Skin epidermis (tissue), 12 donors: Measurements from ENCODE around the gene EXOC1.
"Not testable (repeated sequence)": the region's sequence is repeated elsewhere in the genome, so short reads cannot be mapped to it uniquely, and the experiment has no call there.

Experiments
- H3K27ac ChIP-seq, 21 experiments: fragments of 200-600 bp; sonication (generic) in 11 of 21; one replicate each; pipeline ENCODE4 v1.5.0; 2020; ENCODE audit warnings: mild to moderate bottlenecking in 3 of 21, inconsistent platforms in 2 of 21, moderate library complexity in 2 of 21
- H3K4me3 ChIP-seq, 7 experiments: fragments of 200-600 bp; sonication (generic) in 2 of 7; one replicate each; pipeline ENCODE4 v1.5.0; 2020; ENCODE audit warnings: inconsistent platforms in 2 of 7, mild to moderate bottlenecking in 2 of 7, moderate library complexity in 1 of 7

Gene EXOC1

GRCh38 chr4:55842312-55842711, 11.1 kb upstream of the EXOC1 start:
- not testable (repeated sequence) for H3K27ac ChIP-seq, H3K4me3 ChIP-seq

- no peak overlapping the region for H3K4me3 ChIP-seq
- H3K27ac ChIP-seq: no peak overlapping the region
Measured at GRCh38 chr4:55849724-55850123, 3.7 kb upstream of the EXOC1 start.

GRCh38 chr4:55851885-55852284, 1.6 kb upstream of the EXOC1 start:
- Histone ChIP-seq H3K27ac (peak overlapping the region in 12 of 21 experiments; percentile 30 to 94 (median 53)), H3K4me3 (no peak overlapping the region)

GRCh38 chr4:55854129-55854528, 681 bp downstream of the EXOC1 start:
- Histone ChIP-seq H3K27ac (peak overlapping the region; percentile 54 to 95 (median 91)), H3K4me3 (peak overlapping the region; percentile 74 to 96 (median 88))

- Histone ChIP-seq H3K27ac (no peak overlapping the region), H3K4me3 (no peak overlapping the region)
Measured at GRCh38 chr4:55857586-55857985, 4.1 kb downstream of the EXOC1 start.

- no peak overlapping the region for H3K4me3 ChIP-seq
Measured at GRCh38 chr4:55859711-55860110, 6.3 kb downstream of the EXOC1 start.

GRCh38 chr4:55864577-55865223, 11.3 kb downstream of the EXOC1 start:
- Histone ChIP-seq H3K4me3 (no peak overlapping the region), H3K27ac (peak overlapping the region in 7 of 21 experiments; percentile 4 to 81 (median 59))

More at GRCh38 chr4:55859711-55860110, 6.3 kb downstream of the EXOC1 start:
- no peak overlapping the region for H3K27ac ChIP-seq

GRCh38 chr4:55865228-55865806, 11.9 kb downstream of the EXOC1 start:
- Histone ChIP-seq H3K27ac (peak overlapping the region in 12 of 21 experiments; percentile 4 to 81 (median 54)), H3K4me3 (no peak overlapping the region)

GRCh38 chr4:55866290-55866907, 13.0 kb downstream of the EXOC1 start:
- H3K27ac ChIP-seq: peak overlapping the region in 12 of 21 experiments; percentile 4 to 81 (median 54)
- H3K4me3 ChIP-seq: no peak overlapping the region

GRCh38 chr4:55866973-55867574, 13.6 kb downstream of the EXOC1 start:
- Histone ChIP-seq H3K4me3 (no peak overlapping the region), H3K27ac (peak overlapping the region in 8 of 21 experiments; percentile 4 to 81 (median 47))

- Histone ChIP-seq H3K4me3 (no peak overlapping the region), H3K27ac (no peak overlapping the region)
Measured at GRCh38 chr4:55868581-55869090, 15.2 kb downstream of the EXOC1 start.

GRCh38 chr4:55871299-55871800, 17.9 kb downstream of the EXOC1 start:
- no peak overlapping the region for H3K27ac ChIP-seq

GRCh38 chr4:55874831-55875230, 21.4 kb downstream of the EXOC1 start:
- no peak overlapping the region for H3K27ac ChIP-seq
- H3K4me3 ChIP-seq: no peak overlapping the region

More at GRCh38 chr4:55871299-55871800, 17.9 kb downstream of the EXOC1 start:
- no peak overlapping the region for H3K4me3 ChIP-seq

GRCh38 chr4:55876387-55876786, 22.9 kb downstream of the EXOC1 start:
- Histone ChIP-seq H3K27ac (no peak overlapping the region), H3K4me3 (no peak overlapping the region)

- H3K4me3 ChIP-seq: no peak overlapping the region
- no peak overlapping the region for H3K27ac ChIP-seq
Measured at GRCh38 chr4:55879224-55879623, 25.8 kb downstream of the EXOC1 start.

GRCh38 chr4:55880652-55881280, 27.3 kb downstream of the EXOC1 start:
- H3K4me3 ChIP-seq: no peak overlapping the region
- H3K27ac ChIP-seq: no peak overlapping the region

GRCh38 chr4:55884093-55884850, 30.8 kb downstream of the EXOC1 start:
- H3K4me3 ChIP-seq: no peak overlapping the region
- no peak overlapping the region for H3K27ac ChIP-seq

- H3K4me3 ChIP-seq: no peak overlapping the region
- H3K27ac ChIP-seq: no peak overlapping the region
Measured at GRCh38 chr4:55884851-55885219, 31.4 kb downstream of the EXOC1 start.

GRCh38 chr4:55887594-55887993, 34.1 kb downstream of the EXOC1 start:
- Histone ChIP-seq H3K27ac (no peak overlapping the region), H3K4me3 (no peak overlapping the region)
